ENCODE results near the gene CCDC149. TPM values are rescaled to one million over a fixed set of nuclear protein-coding genes. Genes with fewer than 3 reads are reported as not detected.

CCDC149 gene
- total RNA-seq, 1 experiment from 2014 or later, result 3.6 TPM

DNA sequence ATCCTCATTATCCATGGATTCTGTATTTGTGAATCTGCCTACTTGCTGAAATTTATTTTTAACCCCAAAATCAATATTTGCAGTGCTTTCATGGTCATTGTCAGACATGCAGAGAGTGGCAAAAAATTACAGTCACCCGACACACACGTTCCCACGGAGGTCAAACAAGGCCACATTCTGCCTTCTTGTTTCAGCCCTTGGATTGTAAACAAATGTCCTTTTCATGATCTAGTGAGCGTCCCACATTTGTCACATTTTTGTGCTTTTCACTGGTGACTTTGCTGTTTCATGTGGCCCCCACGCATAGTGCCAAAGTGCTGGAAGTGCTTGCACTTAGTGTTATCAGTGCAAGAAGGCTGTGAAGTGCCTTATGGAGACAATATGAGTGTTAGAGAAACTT, 72.5 kb downstream of the CCDC149 start:
- Histone ChIP-seq H3K36me3 (ENCODE audit: control insufficient read depth, insufficient read depth, low read length) (no peaks in the 10 kb centered on the region), H3K4me3 (ENCODE audit: low read depth in 2 of 2, low read length in 2 of 2) (no peak overlapping the region), H3K9me3 (ENCODE audit: control insufficient read depth, insufficient read depth, low read depth, low read length) (no peaks in the 10 kb centered on the region), H3K27ac (ENCODE audit: low read length) (no peak overlapping the region), H3K4me1 (ENCODE audit: control insufficient read depth, insufficient read depth, low read length) (no peaks in the 10 kb centered on the region), H3K27me3 (ENCODE audit: control insufficient read depth, insufficient read depth, low read length) (no peaks in the 10 kb centered on the region)
- ChIA-PET CTCF (no interaction called here), POLR2A (no interaction called here)
- no peak for TF ChIP-seq TCF7L2 (IDR thresholded peaks at IDR 0.05; ENCODE audit: low read depth, low read length)
- TF ChIP-seq SIN3A (IDR thresholded peaks at IDR 0.05; ENCODE audit: borderline replicate concordance, insufficient read depth, low read depth, low read length), result no peak
- TF ChIP-seq, protein P1, sequence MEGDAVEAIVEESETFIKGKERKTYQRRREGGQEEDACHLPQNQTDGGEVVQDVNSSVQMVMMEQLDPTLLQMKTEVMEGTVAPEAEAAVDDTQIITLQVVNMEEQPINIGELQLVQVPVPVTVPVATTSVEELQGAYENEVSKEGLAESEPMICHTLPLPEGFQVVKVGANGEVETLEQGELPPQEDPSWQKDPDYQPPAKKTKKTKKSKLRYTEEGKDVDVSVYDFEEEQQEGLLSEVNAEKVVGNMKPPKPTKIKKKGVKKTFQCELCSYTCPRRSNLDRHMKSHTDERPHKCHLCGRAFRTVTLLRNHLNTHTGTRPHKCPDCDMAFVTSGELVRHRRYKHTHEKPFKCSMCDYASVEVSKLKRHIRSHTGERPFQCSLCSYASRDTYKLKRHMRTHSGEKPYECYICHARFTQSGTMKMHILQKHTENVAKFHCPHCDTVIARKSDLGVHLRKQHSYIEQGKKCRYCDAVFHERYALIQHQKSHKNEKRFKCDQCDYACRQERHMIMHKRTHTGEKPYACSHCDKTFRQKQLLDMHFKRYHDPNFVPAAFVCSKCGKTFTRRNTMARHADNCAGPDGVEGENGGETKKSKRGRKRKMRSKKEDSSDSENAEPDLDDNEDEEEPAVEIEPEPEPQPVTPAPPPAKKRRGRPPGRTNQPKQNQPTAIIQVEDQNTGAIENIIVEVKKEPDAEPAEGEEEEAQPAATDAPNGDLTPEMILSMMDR (IDR thresholded peaks at IDR 0.05), result no peak
- no peak for TF ChIP-seq POLR2AphosphoS5 (IDR thresholded peaks at IDR 0.05; ENCODE audit: low read depth, low read length)
- TF ChIP-seq, protein P2, sequence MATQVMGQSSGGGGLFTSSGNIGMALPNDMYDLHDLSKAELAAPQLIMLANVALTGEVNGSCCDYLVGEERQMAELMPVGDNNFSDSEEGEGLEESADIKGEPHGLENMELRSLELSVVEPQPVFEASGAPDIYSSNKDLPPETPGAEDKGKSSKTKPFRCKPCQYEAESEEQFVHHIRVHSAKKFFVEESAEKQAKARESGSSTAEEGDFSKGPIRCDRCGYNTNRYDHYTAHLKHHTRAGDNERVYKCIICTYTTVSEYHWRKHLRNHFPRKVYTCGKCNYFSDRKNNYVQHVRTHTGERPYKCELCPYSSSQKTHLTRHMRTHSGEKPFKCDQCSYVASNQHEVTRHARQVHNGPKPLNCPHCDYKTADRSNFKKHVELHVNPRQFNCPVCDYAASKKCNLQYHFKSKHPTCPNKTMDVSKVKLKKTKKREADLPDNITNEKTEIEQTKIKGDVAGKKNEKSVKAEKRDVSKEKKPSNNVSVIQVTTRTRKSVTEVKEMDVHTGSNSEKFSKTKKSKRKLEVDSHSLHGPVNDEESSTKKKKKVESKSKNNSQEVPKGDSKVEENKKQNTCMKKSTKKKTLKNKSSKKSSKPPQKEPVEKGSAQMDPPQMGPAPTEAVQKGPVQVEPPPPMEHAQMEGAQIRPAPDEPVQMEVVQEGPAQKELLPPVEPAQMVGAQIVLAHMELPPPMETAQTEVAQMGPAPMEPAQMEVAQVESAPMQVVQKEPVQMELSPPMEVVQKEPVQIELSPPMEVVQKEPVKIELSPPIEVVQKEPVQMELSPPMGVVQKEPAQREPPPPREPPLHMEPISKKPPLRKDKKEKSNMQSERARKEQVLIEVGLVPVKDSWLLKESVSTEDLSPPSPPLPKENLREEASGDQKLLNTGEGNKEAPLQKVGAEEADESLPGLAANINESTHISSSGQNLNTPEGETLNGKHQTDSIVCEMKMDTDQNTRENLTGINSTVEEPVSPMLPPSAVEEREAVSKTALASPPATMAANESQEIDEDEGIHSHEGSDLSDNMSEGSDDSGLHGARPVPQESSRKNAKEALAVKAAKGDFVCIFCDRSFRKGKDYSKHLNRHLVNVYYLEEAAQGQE (IDR thresholded peaks at IDR 0.05; ENCODE audit: insufficient read depth in 1 of 2, low read depth in 2 of 2, low read length in 1 of 2), result no peak
- no TSS peak for BruUV-seq (replicated peaks)
- in situ Hi-C loops (cut with HindIII; ENCODE audit: low pct_unique_long_range_greater_than_20kb, low sequenced_read_pairs) (no loop called here), intact Hi-C loops (cut with micrococcal nuclease; ENCODE audit: unreplicated experiment) (no loop called here)
- ATAC-seq, result no peak
- DNase-seq (ENCODE audit: low read depth, low spot score), result no peak

GRCh38 chr4:24837781-24838180, 75.1 kb downstream of the CCDC149 start:
- in situ Hi-C loops (cut with HindIII; ENCODE audit: low pct_unique_long_range_greater_than_20kb, low sequenced_read_pairs), result no loop called here

More at GRCh38 chr4:24837781-24838180, 75.1 kb downstream of the CCDC149 start:
- Histone ChIP-seq H3K4me1 (ENCODE audit: control insufficient read depth, insufficient read depth, low read length) (no peaks in the 10 kb centered on the region), H3K9me3 (ENCODE audit: control insufficient read depth, insufficient read depth, low read depth, low read length) (no peaks in the 10 kb centered on the region), H3K27ac (ENCODE audit: low read length) (no peak overlapping the region), H3K4me3 (ENCODE audit: low read depth in 2 of 2, low read length in 2 of 2) (no peak overlapping the region), H3K36me3 (ENCODE audit: control insufficient read depth, insufficient read depth, low read length) (no peaks in the 10 kb centered on the region), H3K27me3 (ENCODE audit: control insufficient read depth, insufficient read depth, low read length) (no peaks in the 10 kb centered on the region)
- POLR2A ChIA-PET, result no interaction called here
- DNase-seq (ENCODE audit: low read depth, low spot score) (no peak), ATAC-seq (no peak)
- no TSS peak for BruUV-seq (replicated peaks)
- TF ChIP-seq, protein P2 (IDR thresholded peaks at IDR 0.05; ENCODE audit: insufficient read depth in 1 of 2, low read depth in 2 of 2, low read length in 1 of 2), result no peak
- TF ChIP-seq POLR2AphosphoS5 (IDR thresholded peaks at IDR 0.05; ENCODE audit: low read depth, low read length) (no peak), SIN3A (IDR thresholded peaks at IDR 0.05; ENCODE audit: borderline replicate concordance, insufficient read depth, low read depth, low read length) (no peak), TCF7L2 (IDR thresholded peaks at IDR 0.05; ENCODE audit: low read depth, low read length) (no peak)
- TF ChIP-seq, protein P1 (IDR thresholded peaks at IDR 0.05), result no peak
- intact Hi-C loops (cut with micrococcal nuclease; ENCODE audit: unreplicated experiment), result no loop called here
- CTCF ChIA-PET, result no interaction called here

Measured in Panc1 (cell line).